Epithelial cell of proximal tubule (primary cell): ENCODE results near the gene SHB. TPM values are rescaled to one million over a fixed set of nuclear protein-coding genes. Genes with fewer than 3 reads are reported as not detected.
A peak's percentile ranks its signal among the peaks of the same experiment; 100 is the strongest.
"Not testable (repeated sequence)": the region's sequence is repeated elsewhere in the genome, so short reads cannot be mapped to it uniquely, and the experiment has no call there.

Source experiments
- DNase-seq: peaks from one replicate; pipeline ENCODE4 v3.0.0-alpha.2; 2011; ENCODE audit warnings: low read depth
- H3K4me3 ChIP-seq: 2 replicates; pipeline ENCODE4 v1.5.1; 2011; ENCODE audit warnings: low read depth, mild to moderate bottlenecking, low read length
- total RNA-seq: library from RNA; depleted of rRNA; stranded (reverse); fragments of >200 nt; gene quantifications from 2 replicates; pipeline ENCODE4 v1.2.3, GENCODE V29; 2015
- TF ChIP-seq, protein P1 (sequence below): conservative IDR thresholded peaks from 2 replicates; pipeline ENCODE4 v1.5.1; 2012; ENCODE audit warnings: low read depth, mild to moderate bottlenecking, low read length

Gene SHB
- total RNA-seq, 1 donor from 2014 or later = 32.7 TPM

DNA sequence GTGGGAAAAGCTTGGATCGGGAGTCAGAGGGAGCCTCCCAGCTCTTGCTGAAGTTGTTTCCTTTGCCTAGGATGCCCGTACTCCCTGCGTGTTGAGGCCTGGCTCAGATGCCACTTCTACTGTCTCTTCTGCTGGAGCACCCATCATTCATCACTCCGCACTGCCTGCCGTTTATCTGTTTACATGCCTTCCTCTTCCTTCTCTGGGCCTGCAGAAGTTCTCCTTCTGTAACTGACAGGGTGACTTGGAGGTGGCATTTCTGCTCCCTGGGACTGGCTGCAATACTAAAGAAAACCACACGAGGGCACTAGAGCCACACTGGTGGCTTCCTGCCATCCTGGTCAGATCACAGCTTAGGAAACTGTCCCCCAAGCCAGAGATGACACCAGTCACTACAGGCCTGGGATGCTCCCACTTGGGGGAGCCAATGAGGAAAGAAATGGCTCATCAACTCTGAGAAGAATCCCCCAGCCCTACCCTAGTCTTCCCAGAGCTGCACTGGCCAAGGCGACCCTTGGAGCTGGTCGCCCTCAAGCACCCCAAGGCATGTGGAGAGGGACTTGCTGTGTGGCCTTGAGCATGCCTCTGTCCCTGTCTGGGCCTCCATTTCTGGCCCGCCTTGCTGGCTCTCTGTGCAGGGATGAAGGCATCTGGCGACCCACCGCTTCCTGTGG, 155.4 kb downstream of the SHB start:
- DNase-seq = no peak
- H3K4me3 ChIP-seq = no peak overlapping the region
- TF ChIP-seq, protein P1, sequence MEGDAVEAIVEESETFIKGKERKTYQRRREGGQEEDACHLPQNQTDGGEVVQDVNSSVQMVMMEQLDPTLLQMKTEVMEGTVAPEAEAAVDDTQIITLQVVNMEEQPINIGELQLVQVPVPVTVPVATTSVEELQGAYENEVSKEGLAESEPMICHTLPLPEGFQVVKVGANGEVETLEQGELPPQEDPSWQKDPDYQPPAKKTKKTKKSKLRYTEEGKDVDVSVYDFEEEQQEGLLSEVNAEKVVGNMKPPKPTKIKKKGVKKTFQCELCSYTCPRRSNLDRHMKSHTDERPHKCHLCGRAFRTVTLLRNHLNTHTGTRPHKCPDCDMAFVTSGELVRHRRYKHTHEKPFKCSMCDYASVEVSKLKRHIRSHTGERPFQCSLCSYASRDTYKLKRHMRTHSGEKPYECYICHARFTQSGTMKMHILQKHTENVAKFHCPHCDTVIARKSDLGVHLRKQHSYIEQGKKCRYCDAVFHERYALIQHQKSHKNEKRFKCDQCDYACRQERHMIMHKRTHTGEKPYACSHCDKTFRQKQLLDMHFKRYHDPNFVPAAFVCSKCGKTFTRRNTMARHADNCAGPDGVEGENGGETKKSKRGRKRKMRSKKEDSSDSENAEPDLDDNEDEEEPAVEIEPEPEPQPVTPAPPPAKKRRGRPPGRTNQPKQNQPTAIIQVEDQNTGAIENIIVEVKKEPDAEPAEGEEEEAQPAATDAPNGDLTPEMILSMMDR = peak; percentile 98

- no peak overlapping the region for H3K4me3 ChIP-seq
- no peak for DNase-seq
- TF ChIP-seq, protein P1 = no peak
These were observed 157.8 kb downstream of the SHB start for GRCh38 chr9:37911271-37911681.

GRCh38 chr9:37910271-37910670, 158.8 kb downstream of the SHB start:
- TF ChIP-seq, protein P1 = no peak
- H3K4me3 ChIP-seq = no peak overlapping the region
- DNase-seq = no peak

DNA sequence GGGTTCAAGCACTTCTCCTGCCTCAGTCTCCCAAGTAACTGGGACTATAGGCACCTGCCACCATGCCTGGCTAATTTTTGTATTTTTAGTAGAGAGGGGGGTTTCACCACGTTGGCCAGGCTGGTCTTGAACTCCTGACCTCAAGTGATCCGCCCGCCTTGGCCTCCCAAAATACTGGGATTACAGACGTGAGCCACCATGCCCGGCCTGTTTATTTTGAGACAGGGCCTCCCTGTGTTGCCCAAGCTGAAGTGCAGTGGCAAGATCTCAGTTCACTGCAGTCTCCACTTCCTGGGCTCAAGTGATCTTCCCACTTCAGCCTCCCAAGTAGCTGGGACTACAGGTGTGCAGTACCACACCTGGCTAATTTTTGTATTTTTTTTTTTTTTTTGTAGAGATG, 159.2 kb downstream of the SHB start:
- not testable (repeated sequence) for H3K4me3 ChIP-seq, DNase-seq

DNA sequence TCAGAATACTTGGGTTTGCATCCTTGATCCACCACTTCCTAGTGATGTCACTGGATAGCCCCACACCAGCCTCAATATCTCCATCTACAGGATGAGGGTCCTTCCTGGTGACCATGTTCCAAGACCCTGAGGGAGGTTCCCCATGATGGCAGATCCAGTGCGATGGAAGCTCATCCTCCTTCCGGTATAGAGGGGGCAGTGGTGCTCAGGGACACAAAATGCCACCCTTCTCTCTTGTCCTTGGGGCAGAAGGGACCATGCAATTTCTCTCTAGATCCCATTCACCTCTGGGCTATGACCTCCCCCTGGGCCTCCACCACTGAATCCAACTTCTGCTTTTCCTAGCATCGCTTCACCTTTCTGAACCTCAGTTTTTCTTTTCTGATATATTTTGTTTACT, 159.7 kb downstream of the SHB start:
- H3K4me3 ChIP-seq = no peak overlapping the region
- TF ChIP-seq, protein P1 = no peak
- no peak for DNase-seq

DNA sequence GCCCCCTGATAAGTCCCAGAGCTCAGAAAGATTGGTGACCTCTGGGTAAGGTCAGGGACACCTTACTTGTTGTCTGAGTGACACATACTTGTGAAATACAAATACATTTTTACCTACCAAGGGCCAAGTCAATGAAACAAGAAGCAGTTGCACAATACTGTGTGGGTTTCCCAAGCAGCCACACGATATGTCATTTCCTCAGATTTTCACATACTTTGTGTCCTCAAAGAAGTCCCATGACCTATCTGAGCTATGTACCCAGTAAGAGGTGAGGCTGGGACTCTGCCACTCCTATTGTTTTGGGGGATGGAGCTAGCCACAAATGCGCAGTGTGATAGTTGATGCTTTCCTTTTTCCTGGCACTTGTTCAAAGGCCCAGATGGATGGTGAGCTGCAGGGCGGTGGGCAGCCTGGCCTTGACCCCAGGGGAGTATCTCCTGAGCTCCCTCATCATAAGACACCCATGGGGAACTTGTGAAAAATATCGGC, 160.3 kb downstream of the SHB start:
- H3K4me3 ChIP-seq = no peak overlapping the region
- no peak for DNase-seq
- TF ChIP-seq, protein P1 = no peak

DNA sequence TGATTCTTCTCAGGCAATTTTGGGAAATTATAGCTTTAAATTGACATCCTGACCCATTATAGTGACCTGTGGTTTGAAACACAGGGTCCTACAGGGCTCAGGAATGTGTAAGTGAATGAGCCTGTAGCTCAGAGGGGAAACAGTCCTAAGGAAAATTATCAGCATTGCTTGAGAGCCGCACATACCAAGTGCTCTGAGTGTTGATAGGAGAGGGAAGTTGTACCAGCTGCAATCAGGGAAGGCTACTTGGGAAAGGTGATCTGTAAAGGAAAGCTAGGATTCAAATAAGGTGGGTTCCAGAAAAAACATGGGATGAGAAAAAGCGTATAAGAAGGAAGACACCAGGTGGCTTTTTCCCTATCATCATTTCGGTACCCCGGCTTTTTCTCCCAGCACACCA, 160.7 kb downstream of the SHB start:
- TF ChIP-seq, protein P1 = no peak

More for the DNA sequence above, 160.7 kb downstream of the SHB start:
- no peak for DNase-seq
- no peak overlapping the region for H3K4me3 ChIP-seq
